HepG2 (cell line): ENCODE data around the gene KCTD13. TPM values are rescaled to one million over a fixed set of nuclear protein-coding genes. Genes with fewer than 3 reads are reported as not detected.
A peak's percentile ranks its signal among the peaks of the same experiment; 100 is the strongest.

Source experiments
- EHMT2 ChIP-seq: fragments of 200-600 bp; sonication (generic); IDR thresholded peaks from 2 replicates; pipeline ENCODE4 v1.7.0; 2017; ENCODE audit warnings: antibody characterized with exemption, low read depth, low read length, borderline replicate concordance
- HNRNPL ChIP-seq: fragments of 200-400 bp; formaldehyde crosslinking; IDR thresholded peaks from 2 replicates; pipeline ENCODE4 v1.6.1; 2017; ENCODE audit warnings: mild to moderate bottlenecking, low read depth, low read length
- IKZF4 ChIP-seq: sonication (generic); formaldehyde crosslinking; IDR thresholded peaks from 2 replicates; pipeline ENCODE4 v1.5.1; 2020; ENCODE audit warnings: borderline replicate concordance, mild to moderate bottlenecking, low read depth, missing genetic modification reagents; ENCODE audit errors: not compliant biosample characterization
- ISX ChIP-seq: sonication (generic); formaldehyde crosslinking; conservative IDR thresholded peaks from 2 replicates; pipeline ENCODE4 v1.5.0; 2020; ENCODE audit warnings: missing genetic modification reagents
- RFX5 ChIP-seq: IDR thresholded peaks from 2 replicates; pipeline ENCODE4 v1.6.1; 2011; ENCODE audit warnings: low read depth, low read length, improper control_type of control experiment
- ZBTB42 ChIP-seq: sonication (generic); formaldehyde crosslinking; IDR thresholded peaks from 2 replicates; pipeline ENCODE4 v1.5.0; 2020; ENCODE audit warnings: mild to moderate bottlenecking, missing genetic modification reagents
- ZNF232 ChIP-seq: sonication (generic); formaldehyde crosslinking; IDR thresholded peaks from 2 replicates; pipeline ENCODE4 v1.4.0; 2020; ENCODE audit warnings: missing genetic modification reagents, borderline replicate concordance
- ZNF326 ChIP-seq: sonication (generic); formaldehyde crosslinking; IDR thresholded peaks from 2 replicates; pipeline ENCODE4 v1.4.0; 2020; ENCODE audit warnings: missing genetic modification reagents, borderline replicate concordance
- ZNF549 ChIP-seq: sonication (generic); formaldehyde crosslinking; IDR thresholded peaks from 2 replicates; pipeline ENCODE4 v1.5.0; 2020; ENCODE audit warnings: missing genetic modification reagents
- polyA plus RNA-seq, 8 experiments: library from polyadenylated mRNA; depleted of rRNA in 3 of 8; stranded (reverse) in 7 of 8; unstranded in 1 of 8; fragments of >200 nt; fragmentation: Illumina TruSeq in 4 of 8; extraction: Trizol in 4 of 8; gene quantifications; 2 replicates each; pipeline versions ENCODE4 v1.2.1 to v1.2.3, GENCODE V29; 2011 to 2016; ENCODE audit warnings: low read depth in 4 of 8, missing spikeins in 1 of 8, mixed read lengths in 1 of 8; ENCODE audit not compliant: insufficient read depth in 1 of 8
- total RNA-seq, 5 experiments: library from RNA; depleted of rRNA; stranded (reverse); fragments of >200 nt; fragmentation: Illumina TruSeq; extraction: Trizol; gene quantifications; 2 replicates each; pipeline ENCODE4 v1.2.3, GENCODE V29; 2016; ENCODE audit warnings: low read depth in 1 of 5
- TF ChIP-seq, protein P1 (sequence below): sonication (generic); formaldehyde crosslinking; IDR thresholded peaks from 2 replicates; pipeline ENCODE4 v1.4.0; 2020; ENCODE audit warnings: mild to moderate bottlenecking, missing genetic modification reagents
- TF ChIP-seq, protein P2 (sequence below): IDR thresholded peaks from 2 replicates; pipeline ENCODE4 v1.6.1; 2016; ENCODE audit warnings: missing biosample characterization, missing genetic modification reagents, low read depth
- TF ChIP-seq, protein P3 (sequence below): sonication (generic); formaldehyde crosslinking; IDR thresholded peaks from 2 replicates; pipeline ENCODE4 v1.5.1; 2020; ENCODE audit warnings: mild to moderate bottlenecking, missing genetic modification reagents, borderline replicate concordance
- TF ChIP-seq, protein P4 (sequence below): sonication (generic); formaldehyde crosslinking; IDR thresholded peaks from 2 replicates; pipeline ENCODE4 v1.8.1; 2022; ENCODE audit warnings: low read depth, mild to moderate bottlenecking, missing genetic modification reagents
- TF ChIP-seq, protein P5 (sequence below): sonication (generic); formaldehyde crosslinking; IDR thresholded peaks from 2 replicates; pipeline ENCODE4 v1.4.0; 2020; ENCODE audit warnings: missing genetic modification reagents, borderline replicate concordance
- TF ChIP-seq, protein P6 (sequence below): sonication (generic); formaldehyde crosslinking; IDR thresholded peaks from 2 replicates; pipeline ENCODE4 v1.4.0; 2020; ENCODE audit warnings: low read depth, missing genetic modification reagents

Gene KCTD13
- total and polyA plus RNA-seq, 2 of the 13 experiments (the other 11 are each of a cell fraction or from before 2014, with no cell fraction given) = 6.3 to 14.7 TPM

DNA sequence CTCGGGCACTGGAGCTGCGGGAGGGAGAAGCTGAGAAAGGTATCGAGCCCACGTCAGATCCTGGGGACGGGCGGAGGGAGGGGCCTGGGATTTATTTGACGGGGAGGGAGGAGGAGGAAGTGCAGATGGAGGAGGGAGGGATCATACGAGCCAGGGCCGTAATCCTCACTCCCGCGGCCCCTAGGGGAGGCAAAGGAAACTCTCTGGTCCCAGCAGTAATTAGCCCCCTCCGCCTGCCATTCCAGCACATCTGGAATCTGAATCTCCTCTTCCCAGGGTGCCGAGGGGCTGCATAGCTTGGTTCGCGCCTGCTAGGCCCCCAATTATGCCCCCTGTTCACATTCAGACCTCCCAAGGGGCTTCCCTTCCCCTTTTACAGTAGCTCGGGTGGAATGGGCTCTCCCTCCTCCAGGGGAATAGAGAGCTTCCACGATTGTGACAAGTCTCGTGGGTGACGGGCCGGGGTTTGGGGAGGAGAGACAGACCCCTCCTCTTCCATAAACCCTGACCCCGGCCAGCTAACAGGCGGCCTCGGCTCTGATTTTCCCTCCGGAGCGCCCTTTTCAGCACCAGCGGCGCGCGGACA, 26.4 kb downstream of the KCTD13 start, which contains the start of gene SEZ6L2 (continued):
- TF ChIP-seq, protein P1, sequence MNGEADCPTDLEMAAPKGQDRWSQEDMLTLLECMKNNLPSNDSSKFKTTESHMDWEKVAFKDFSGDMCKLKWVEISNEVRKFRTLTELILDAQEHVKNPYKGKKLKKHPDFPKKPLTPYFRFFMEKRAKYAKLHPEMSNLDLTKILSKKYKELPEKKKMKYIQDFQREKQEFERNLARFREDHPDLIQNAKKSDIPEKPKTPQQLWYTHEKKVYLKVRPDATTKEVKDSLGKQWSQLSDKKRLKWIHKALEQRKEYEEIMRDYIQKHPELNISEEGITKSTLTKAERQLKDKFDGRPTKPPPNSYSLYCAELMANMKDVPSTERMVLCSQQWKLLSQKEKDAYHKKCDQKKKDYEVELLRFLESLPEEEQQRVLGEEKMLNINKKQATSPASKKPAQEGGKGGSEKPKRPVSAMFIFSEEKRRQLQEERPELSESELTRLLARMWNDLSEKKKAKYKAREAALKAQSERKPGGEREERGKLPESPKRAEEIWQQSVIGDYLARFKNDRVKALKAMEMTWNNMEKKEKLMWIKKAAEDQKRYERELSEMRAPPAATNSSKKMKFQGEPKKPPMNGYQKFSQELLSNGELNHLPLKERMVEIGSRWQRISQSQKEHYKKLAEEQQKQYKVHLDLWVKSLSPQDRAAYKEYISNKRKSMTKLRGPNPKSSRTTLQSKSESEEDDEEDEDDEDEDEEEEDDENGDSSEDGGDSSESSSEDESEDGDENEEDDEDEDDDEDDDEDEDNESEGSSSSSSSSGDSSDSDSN = peak; percentile 15; the same call in 1 of the 2 replicates
- TF ChIP-seq, protein P2, sequence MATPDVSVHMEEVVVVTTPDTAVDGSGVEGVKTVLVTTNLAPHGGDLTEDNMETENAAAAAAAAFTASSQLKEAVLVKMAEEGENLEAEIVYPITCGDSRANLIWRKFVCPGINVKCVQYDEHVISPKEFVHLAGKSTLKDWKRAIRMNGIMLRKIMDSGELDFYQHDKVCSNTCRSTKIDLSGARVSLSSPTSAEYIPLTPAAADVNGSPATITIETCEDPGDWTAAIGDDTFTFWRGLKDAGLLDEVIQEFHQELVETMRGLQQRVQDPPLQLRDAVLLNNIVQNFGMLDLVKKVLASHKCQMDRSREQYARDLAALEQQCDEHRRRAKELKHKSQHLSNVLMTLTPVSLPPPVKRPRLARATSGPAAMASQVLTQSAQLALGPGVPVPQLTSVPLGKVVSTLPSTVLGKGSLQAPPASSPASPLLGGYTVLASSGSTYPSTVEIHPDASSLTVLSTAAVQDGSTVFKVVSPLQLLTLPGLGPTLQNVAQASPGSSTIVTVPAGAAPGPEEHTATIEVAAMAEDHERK = no peak
- TF ChIP-seq ISX (CRISPR knock-in tag) = no peak; the same call in 1 of the 2 replicates
- no peak for TF ChIP-seq IKZF4 (CRISPR knock-in tag)
- TF ChIP-seq RFX5 = no peak; the same call in 1 of the 2 replicates
- TF ChIP-seq, protein P3, sequence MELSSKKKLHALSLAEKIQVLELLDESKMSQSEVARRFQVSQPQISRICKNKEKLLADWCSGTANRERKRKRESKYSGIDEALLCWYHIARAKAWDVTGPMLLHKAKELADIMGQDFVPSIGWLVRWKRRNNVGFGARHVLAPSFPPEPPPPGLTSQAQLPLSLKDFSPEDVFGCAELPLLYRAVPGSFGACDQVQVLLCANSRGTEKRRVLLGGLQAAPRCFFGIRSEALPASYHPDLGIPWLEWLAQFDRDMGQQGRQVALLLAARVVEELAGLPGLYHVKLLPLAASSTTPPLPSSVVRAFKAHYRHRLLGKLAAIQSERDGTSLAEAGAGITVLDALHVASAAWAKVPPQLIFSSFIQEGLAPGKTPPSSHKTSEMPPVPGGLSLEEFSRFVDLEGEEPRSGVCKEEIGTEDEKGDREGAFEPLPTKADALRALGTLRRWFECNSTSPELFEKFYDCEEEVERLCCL (CRISPR knock-in tag) = no peak
- TF ChIP-seq, protein P4, sequence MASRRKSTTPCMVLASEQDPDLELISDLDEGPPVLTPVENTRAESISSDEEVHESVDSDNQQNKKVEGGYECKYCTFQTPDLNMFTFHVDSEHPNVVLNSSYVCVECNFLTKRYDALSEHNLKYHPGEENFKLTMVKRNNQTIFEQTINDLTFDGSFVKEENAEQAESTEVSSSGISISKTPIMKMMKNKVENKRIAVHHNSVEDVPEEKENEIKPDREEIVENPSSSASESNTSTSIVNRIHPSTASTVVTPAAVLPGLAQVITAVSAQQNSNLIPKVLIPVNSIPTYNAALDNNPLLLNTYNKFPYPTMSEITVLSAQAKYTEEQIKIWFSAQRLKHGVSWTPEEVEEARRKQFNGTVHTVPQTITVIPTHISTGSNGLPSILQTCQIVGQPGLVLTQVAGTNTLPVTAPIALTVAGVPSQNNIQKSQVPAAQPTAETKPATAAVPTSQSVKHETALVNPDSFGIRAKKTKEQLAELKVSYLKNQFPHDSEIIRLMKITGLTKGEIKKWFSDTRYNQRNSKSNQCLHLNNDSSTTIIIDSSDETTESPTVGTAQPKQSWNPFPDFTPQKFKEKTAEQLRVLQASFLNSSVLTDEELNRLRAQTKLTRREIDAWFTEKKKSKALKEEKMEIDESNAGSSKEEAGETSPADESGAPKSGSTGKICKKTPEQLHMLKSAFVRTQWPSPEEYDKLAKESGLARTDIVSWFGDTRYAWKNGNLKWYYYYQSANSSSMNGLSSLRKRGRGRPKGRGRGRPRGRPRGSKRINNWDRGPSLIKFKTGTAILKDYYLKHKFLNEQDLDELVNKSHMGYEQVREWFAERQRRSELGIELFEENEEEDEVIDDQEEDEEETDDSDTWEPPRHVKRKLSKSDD = no peak
- TF ChIP-seq EHMT2 = peak; percentile 98
- TF ChIP-seq ZNF549 (CRISPR knock-in tag) = peak; percentile 86; the same call in 1 of the 2 replicates
- TF ChIP-seq ZNF326 = no peak
- TF ChIP-seq HNRNPL = 0 out of 2 replicates have a peak, but pooled peaks have one; percentile 20
- TF ChIP-seq, protein P5, sequence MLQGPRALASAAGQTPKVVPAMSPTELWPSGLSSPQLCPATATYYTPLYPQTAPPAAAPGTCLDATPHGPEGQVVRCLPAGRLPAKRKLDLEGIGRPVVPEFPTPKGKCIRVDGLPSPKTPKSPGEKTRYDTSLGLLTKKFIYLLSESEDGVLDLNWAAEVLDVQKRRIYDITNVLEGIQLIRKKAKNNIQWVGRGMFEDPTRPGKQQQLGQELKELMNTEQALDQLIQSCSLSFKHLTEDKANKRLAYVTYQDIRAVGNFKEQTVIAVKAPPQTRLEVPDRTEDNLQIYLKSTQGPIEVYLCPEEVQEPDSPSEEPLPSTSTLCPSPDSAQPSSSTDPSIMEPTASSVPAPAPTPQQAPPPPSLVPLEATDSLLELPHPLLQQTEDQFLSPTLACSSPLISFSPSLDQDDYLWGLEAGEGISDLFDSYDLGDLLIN (CRISPR knock-in tag) = no peak
- TF ChIP-seq, protein P6, sequence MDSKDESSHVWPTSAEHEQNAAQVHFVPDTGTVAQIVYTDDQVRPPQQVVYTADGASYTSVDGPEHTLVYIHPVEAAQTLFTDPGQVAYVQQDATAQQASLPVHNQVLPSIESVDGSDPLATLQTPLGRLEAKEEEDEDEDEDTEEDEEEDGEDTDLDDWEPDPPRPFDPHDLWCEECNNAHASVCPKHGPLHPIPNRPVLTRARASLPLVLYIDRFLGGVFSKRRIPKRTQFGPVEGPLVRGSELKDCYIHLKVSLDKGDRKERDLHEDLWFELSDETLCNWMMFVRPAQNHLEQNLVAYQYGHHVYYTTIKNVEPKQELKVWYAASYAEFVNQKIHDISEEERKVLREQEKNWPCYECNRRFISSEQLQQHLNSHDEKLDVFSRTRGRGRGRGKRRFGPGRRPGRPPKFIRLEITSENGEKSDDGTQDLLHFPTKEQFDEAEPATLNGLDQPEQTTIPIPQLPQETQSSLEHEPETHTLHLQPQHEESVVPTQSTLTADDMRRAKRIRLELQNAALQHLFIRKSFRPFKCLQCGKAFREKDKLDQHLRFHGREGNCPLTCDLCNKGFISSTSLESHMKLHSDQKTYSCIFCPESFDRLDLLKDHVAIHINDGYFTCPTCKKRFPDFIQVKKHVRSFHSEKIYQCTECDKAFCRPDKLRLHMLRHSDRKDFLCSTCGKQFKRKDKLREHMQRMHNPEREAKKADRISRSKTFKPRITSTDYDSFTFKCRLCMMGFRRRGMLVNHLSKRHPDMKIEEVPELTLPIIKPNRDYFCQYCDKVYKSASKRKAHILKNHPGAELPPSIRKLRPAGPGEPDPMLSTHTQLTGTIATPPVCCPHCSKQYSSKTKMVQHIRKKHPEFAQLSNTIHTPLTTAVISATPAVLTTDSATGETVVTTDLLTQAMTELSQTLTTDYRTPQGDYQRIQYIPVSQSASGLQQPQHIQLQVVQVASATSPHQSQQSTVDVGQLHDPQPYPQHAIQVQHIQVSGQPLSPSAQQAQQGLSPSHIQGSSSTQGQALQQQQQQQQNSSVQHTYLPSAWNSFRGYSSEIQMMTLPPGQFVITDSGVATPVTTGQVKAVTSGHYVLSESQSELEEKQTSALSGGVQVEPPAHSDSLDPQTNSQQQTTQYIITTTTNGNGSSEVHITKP = peak; percentile 61; the same call in 1 of the 2 replicates
- peak; percentile 99 for TF ChIP-seq ZNF232 (CRISPR knock-in tag)
- TF ChIP-seq ZBTB42 = no peak
